Measurements from ENCODE around the gene PTPN22.

DNA sequence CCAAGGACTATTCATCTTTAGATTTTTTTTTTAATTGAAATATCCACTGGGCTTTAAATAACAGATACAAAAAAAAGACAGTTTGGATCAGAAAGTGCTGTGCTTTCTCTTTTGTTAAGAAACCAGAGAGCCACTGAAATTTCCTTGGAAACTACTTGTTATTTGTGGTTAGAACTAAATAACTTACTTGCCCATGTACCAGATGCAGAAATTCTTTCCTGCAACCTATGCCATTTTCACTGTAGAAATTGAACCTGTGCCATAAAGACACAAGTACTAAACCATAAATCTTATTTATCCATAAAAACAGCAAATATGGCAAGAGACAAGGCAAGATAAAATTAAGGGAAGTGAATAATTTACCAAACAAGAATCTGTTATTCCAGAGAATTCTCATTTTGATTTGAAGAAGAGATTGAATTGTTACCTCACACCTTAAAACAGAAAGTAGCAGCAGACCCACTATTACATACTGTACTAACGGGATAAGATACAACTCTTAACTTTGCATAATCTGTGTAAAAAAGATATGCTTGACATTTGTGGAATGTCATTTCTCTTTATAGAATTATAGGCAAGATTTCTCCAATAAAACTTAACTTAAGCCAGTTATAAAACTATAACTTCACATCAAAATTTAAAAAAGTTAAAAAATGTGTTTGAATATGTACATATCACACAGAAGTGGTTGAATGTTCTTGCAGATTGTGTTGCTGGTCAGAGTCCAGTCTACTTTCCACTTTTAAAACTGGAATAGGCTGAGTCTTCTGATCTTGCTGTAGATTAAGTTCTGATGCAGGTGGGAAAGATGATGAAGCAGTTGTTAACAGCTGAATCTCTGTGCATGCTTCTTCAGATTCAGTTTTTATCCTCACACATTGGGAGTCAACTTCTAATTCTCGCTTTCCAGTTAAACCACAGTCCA, 105.9 kb downstream of the PTPN22 start:
- TF ChIP-seq, protein P1, sequence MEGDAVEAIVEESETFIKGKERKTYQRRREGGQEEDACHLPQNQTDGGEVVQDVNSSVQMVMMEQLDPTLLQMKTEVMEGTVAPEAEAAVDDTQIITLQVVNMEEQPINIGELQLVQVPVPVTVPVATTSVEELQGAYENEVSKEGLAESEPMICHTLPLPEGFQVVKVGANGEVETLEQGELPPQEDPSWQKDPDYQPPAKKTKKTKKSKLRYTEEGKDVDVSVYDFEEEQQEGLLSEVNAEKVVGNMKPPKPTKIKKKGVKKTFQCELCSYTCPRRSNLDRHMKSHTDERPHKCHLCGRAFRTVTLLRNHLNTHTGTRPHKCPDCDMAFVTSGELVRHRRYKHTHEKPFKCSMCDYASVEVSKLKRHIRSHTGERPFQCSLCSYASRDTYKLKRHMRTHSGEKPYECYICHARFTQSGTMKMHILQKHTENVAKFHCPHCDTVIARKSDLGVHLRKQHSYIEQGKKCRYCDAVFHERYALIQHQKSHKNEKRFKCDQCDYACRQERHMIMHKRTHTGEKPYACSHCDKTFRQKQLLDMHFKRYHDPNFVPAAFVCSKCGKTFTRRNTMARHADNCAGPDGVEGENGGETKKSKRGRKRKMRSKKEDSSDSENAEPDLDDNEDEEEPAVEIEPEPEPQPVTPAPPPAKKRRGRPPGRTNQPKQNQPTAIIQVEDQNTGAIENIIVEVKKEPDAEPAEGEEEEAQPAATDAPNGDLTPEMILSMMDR (IDR thresholded peaks at IDR 0.05; ENCODE audit: low read depth, low read length) = no peak
- TF ChIP-seq EZH2phosphoT487 (IDR thresholded peaks at IDR 0.05; ENCODE audit: low read depth) = no peak
